HepG2 (cell line): ENCODE measurements around the gene RELB. TPM values are rescaled to one million over a fixed set of nuclear protein-coding genes. Genes with fewer than 3 reads are reported as not detected.

Experiments
- ATAC-seq: fragments of 200-7000 bp; cut with Tn5 transposase; 3 replicates; pipeline ENCODE4 v1.9.1; 2020; ENCODE audit warnings: mild to moderate bottlenecking, moderate library complexity
- BruUV-seq: library from RNA; stranded (reverse); fragments of 400-500 nt; replicated peaks from 2 replicates; lab custom pipeline; 2021; lab: Mats Ljungman, UMichigan
- CTCF ChIA-PET: fragments of 300-600 bp; formaldehyde crosslinking; extraction: SDS; loops from one replicate; lab custom pipeline; 2021; ENCODE audit warnings: low total read pairs, inconsistent platforms, low intra/inter-chr PET ratio; lab: Yijun Ruan, JAX
- POLR2A ChIA-PET: fragments of 350-600 bp; sonication (Branson Sonifier 250); formaldehyde crosslinking; loops from one replicate; lab custom pipeline; 2020; ENCODE audit warnings: antibody characterized with exemption, inconsistent platforms; lab: Yijun Ruan, JAX
- DNase-seq: peaks from one replicate; pipeline ENCODE4 v3.0.0-alpha.2; 2015; ENCODE audit warnings: low spot score
- FAIRE-seq: peaks from 3 replicates; lab custom pipeline; 2011; peaks lifted over from hg19 to GRCh38; lab: Jason Lieb, UNC
- H2AFZ ChIP-seq: one replicate; pipeline ENCODE4 v1.6.1; 2011; ENCODE audit warnings: low read length, inconsistent platforms
- H3K27ac ChIP-seq: fragments of 300-600 bp; 3 replicates; pipeline ENCODE4 v1.8.0; 2011; ENCODE audit warnings: mixed run types, mild to moderate bottlenecking, mixed read lengths, low read length, inconsistent platforms; ENCODE audit not compliant: insufficient read depth; ENCODE audit errors: extremely low read length
- H3K27me3 ChIP-seq, 2 experiments: fragments of 200-600 bp in 1 of 2; 2 replicates in 1 of 2; 3 replicates in 1 of 2; pipeline versions ENCODE4 v1.6.0 to v1.8.0; 2011; ENCODE audit warnings: low read length in 2 of 2, mild to moderate bottlenecking in 2 of 2, moderate library complexity in 2 of 2, inconsistent platforms in 1 of 2; ENCODE audit not compliant: insufficient read depth in 2 of 2, control insufficient read depth in 1 of 2
- H3K36me3 ChIP-seq, 2 experiments: fragments of 200-600 bp in 1 of 2; replicated peaks in 1 of 2; 2 replicates in 1 of 2; 3 replicates in 1 of 2; pipeline versions ENCODE4 v1.5.1 to v1.8.0; 2011; ENCODE audit warnings: low read length in 2 of 2, inconsistent platforms in 1 of 2; ENCODE audit not compliant: insufficient read depth in 2 of 2, control insufficient read depth in 1 of 2
- H3K4me1 ChIP-seq: 2 replicates; pipeline ENCODE4 v1.5.1; 2012; ENCODE audit warnings: low read length, inconsistent platforms; ENCODE audit not compliant: insufficient read depth
- H3K4me2 ChIP-seq: 2 replicates; pipeline ENCODE4 v1.6.0; 2011; ENCODE audit warnings: low read depth, low read length, inconsistent platforms
- H3K4me3 ChIP-seq, 3 experiments: fragments of 200-600 bp in 1 of 3; sonication (generic), shearing (Covaris generic) in 1 of 3; replicated peaks in 1 of 3; 2 replicates each; pipeline ENCODE4 v1.5.1; 2011 to 2016; ENCODE audit warnings: low read length in 3 of 3, inconsistent platforms in 2 of 3, low read depth in 2 of 3, mild to moderate bottlenecking in 2 of 3, control low read depth in 1 of 3, mixed read lengths in 1 of 3; ENCODE audit not compliant: insufficient read depth in 1 of 3
- H3K79me2 ChIP-seq: one replicate; pipeline ENCODE4 v1.6.1; 2011; ENCODE audit warnings: low read length, inconsistent platforms; ENCODE audit not compliant: insufficient read depth
- H3K9ac ChIP-seq: 2 replicates; pipeline ENCODE4 v1.6.0; 2011; ENCODE audit warnings: mild to moderate bottlenecking, low read depth, low read length, inconsistent platforms; ENCODE audit not compliant: insufficient read depth
- H3K9me3 ChIP-seq: 2 replicates; pipeline ENCODE4 v1.5.1; 2012; ENCODE audit warnings: mild to moderate bottlenecking, low read length
- H4K20me1 ChIP-seq: 2 replicates; pipeline ENCODE4 v1.6.0; 2011; ENCODE audit warnings: inconsistent platforms, mild to moderate bottlenecking, low read length, moderate library complexity; ENCODE audit not compliant: insufficient read depth
- AGO2 ChIP-seq: fragments of 200-400 bp; formaldehyde crosslinking; optimal IDR thresholded peaks from 2 replicates; pipeline ENCODE3; 2017; ENCODE audit warnings: mild to moderate bottlenecking, low read depth, low read length, moderate library complexity
- REL ChIP-seq: sonication (generic); formaldehyde crosslinking; conservative IDR thresholded peaks from 2 replicates; pipeline ENCODE4 v1.8.0; 2022; ENCODE audit warnings: mild to moderate bottlenecking, missing genetic modification reagents, moderate library complexity
- ZFP82 ChIP-seq: sonication (generic); formaldehyde crosslinking; IDR thresholded peaks from 2 replicates; pipeline ENCODE4 v1.5.1; 2020; ENCODE audit warnings: mild to moderate bottlenecking, missing genetic modification reagents, borderline replicate concordance
- WGBS: methylation state at CpG from one replicate; pipeline ENCODE4 v1.1.6; 2017; ENCODE audit warnings: low lambda C conversion rate; 5-methylcytosine and 5-hydroxymethylcytosine counted together
- in situ Hi-C: cut with HindIII; loops from 2 replicates; pipeline ENCODE4 v1.10.0; 2017; ENCODE audit warnings: low pct_unique_long_range_greater_than_20kb; ENCODE audit not compliant: extremely low pct_ligation_motif_present
- intact Hi-C: fragments of 100-400 bp; cut with micrococcal nuclease; formaldehyde crosslinking; loops from one replicate; pipeline ENCODE4 v1.10.0; 2022; ENCODE audit not compliant: unreplicated experiment
- polyA plus RNA-seq, 8 experiments: library from polyadenylated mRNA; depleted of rRNA in 3 of 8; stranded (reverse) in 7 of 8; unstranded in 1 of 8; fragments of >200 nt; fragmentation: Illumina TruSeq in 4 of 8; extraction: Trizol in 4 of 8; gene quantifications; 2 replicates each; pipeline versions ENCODE4 v1.2.1 to v1.2.3, GENCODE V29; 2011 to 2016; ENCODE audit warnings: low read depth in 4 of 8, missing spikeins in 1 of 8, mixed read lengths in 1 of 8; ENCODE audit not compliant: insufficient read depth in 1 of 8
- total RNA-seq, 5 experiments: library from RNA; depleted of rRNA; stranded (reverse); fragments of >200 nt; fragmentation: Illumina TruSeq; extraction: Trizol; gene quantifications; 2 replicates each; pipeline ENCODE4 v1.2.3, GENCODE V29; 2016; ENCODE audit warnings: low read depth in 1 of 5
- TF ChIP-seq, protein P1 (sequence below), 2 experiments: sonication (generic) in 1 of 2; formaldehyde crosslinking in 1 of 2; IDR thresholded peaks; 2 replicates each; pipeline versions ENCODE4 v1.6.1 to v1.9.0; 2014 to 2022; ENCODE audit warnings: antibody characterized with exemption in 1 of 2, borderline replicate concordance in 1 of 2, inconsistent platforms in 1 of 2, low read depth in 1 of 2, missing genetic modification reagents in 1 of 2
- TF ChIP-seq, protein P2 (sequence below): sonication (generic); formaldehyde crosslinking; IDR thresholded peaks from 2 replicates; pipeline ENCODE4 v1.4.0; 2020; ENCODE audit warnings: missing genetic modification reagents, low read depth, mild to moderate bottlenecking, borderline replicate concordance

The RELB gene
- total and polyA plus RNA-seq, 2 of the 13 experiments (the other 11 are each of a cell fraction or from before 2014, with no cell fraction given): 1.9 to 3.5 TPM

DNA sequence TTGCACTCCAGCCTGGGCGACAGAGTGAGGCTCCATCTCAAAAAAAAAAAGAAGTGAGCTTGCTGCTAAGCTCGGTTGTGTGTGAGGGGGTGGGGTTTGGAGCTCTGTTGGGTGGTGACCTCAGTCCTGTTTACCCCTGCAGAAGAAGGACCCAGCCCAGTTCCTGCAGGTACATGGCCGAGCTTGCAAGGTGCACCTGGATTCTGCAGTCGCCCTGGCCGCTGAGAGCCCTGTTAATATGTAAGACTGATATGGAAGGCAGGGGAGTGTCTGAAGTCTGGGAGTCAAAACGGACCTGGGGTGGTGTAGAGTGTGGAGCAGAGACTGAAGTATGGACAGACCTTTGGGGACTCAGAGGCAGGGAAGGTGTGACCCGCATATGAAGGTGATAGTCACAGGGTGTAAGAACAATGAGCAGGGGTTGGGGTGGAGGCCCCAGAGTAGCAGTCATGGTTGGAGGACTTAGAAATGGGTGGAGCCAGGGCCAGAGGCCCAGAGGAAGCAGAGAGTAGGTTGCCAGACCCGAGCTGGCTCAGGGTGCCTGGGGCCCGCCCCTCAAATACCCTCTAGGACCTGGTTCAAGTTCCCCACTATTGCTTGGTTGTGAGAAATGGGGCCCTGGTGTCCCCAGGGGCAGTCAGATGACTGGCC lies 50.8 kb downstream of the RELB start:
- Histone ChIP-seq H3K4me2 (no peak overlapping the region), H3K4me1 (peaks cover 18% of the 10 kb centered on the region), H2AFZ (no peak overlapping the region), H3K79me2 (peaks cover 41% of the 10 kb centered on the region), H3K9me3 (no peaks in the 10 kb centered on the region), H3K27ac (no peak overlapping the region), H4K20me1 (peaks cover 9% of the 10 kb centered on the region; the same call in 1 of the 2 replicates), H3K4me3 (no peak overlapping the region), H3K36me3 (peaks cover 35 to 60% of the 10 kb centered on the region in 2 experiments), H3K27me3 (no peaks in the 10 kb centered on the region), H3K9ac (no peak overlapping the region)
- DNase-seq (no peak), ATAC-seq (no peak), FAIRE-seq (no peak)
- WGBS: 91% methylated on average over 9 of the region's 9 CpGs
- peak; percentile 4 for TF ChIP-seq AGO2
- no peak for TF ChIP-seq REL
- POLR2A ChIA-PET: no interaction called here
- CTCF ChIA-PET: no interaction called here
- in situ Hi-C loops: no loop called here
- intact Hi-C loops: no loop called here
- no TSS peak for BruUV-seq

DNA sequence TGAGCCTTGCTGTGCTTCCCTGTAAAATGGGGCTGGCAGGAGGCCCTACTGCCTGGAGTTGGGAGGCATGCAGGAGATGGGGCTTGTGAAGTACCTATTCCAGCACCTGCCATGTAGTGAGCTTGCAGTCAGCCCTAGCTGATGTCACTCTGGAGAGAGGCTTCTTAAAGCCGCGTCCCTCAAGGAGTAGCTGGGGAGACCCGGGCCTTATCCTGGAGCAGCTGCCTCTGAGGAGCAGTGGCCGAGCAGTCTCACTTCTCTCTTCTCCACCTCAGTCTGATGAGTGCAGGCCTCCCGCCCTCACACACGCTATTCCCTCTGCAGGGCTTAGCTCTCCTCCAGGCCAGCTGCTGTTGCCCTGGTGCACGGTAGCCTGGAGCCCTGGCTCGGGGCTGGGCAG lies 55.6 kb downstream of the RELB start:
- FAIRE-seq: no peak
- Histone ChIP-seq H3K79me2 (peaks cover 5% of the 10 kb centered on the region), H3K9ac (no peak overlapping the region), H3K27ac (no peak overlapping the region), H3K9me3 (no peaks in the 10 kb centered on the region), H4K20me1 (peaks cover 8% of the 10 kb centered on the region; the same call in 1 of the 2 replicates), H3K36me3 (peaks cover 64 to 92% of the 10 kb centered on the region in 2 experiments), H3K4me3 (no peak overlapping the region), H3K4me1 (no peaks in the 10 kb centered on the region), H3K27me3 (no peaks in the 10 kb centered on the region), H2AFZ (no peak overlapping the region), H3K4me2 (no peak overlapping the region)
- in situ Hi-C loops (no loop called here), intact Hi-C loops (no loop called here)
- no TSS peak for BruUV-seq
- WGBS: 98% methylated on average over 8 of the region's 8 CpGs
- CTCF ChIA-PET: no interaction called here
- no peak for ATAC-seq
- POLR2A ChIA-PET: interaction anchor here (1.0 to 1.2 kb wide), 2 partner anchors 18 to 20 kb away, joined by 3 to 5 read pairs; partner anchors contain the start of gene CLASRP
- DNase-seq: no peak
- TF ChIP-seq, protein P1, sequence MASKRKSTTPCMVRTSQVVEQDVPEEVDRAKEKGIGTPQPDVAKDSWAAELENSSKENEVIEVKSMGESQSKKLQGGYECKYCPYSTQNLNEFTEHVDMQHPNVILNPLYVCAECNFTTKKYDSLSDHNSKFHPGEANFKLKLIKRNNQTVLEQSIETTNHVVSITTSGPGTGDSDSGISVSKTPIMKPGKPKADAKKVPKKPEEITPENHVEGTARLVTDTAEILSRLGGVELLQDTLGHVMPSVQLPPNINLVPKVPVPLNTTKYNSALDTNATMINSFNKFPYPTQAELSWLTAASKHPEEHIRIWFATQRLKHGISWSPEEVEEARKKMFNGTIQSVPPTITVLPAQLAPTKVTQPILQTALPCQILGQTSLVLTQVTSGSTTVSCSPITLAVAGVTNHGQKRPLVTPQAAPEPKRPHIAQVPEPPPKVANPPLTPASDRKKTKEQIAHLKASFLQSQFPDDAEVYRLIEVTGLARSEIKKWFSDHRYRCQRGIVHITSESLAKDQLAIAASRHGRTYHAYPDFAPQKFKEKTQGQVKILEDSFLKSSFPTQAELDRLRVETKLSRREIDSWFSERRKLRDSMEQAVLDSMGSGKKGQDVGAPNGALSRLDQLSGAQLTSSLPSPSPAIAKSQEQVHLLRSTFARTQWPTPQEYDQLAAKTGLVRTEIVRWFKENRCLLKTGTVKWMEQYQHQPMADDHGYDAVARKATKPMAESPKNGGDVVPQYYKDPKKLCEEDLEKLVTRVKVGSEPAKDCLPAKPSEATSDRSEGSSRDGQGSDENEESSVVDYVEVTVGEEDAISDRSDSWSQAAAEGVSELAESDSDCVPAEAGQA (IDR thresholded peaks at IDR 0.05; ENCODE audit: low read depth): no peak
- TF ChIP-seq, protein P1 (CRISPR knock-in tag; IDR thresholded peaks at IDR 0.05; ENCODE audit: borderline replicate concordance): no peak
- TF ChIP-seq ZFP82 (CRISPR knock-in tag): no peak
- TF ChIP-seq, protein P2, sequence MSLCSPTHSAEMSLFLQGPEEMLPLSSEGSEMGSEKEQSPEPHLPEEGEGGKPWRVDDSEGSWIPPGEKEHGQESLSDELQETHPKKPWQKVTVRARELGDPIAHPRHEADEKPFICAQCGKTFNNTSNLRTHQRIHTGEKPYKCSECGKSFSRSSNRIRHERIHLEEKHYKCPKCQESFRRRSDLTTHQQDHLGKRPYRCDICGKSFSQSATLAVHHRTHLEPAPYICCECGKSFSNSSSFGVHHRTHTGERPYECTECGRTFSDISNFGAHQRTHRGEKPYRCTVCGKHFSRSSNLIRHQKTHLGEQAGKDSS (CRISPR knock-in tag): no peak
